ENCODE measurements around the gene PDE3B. TPM values are rescaled to one million over a fixed set of nuclear protein-coding genes. Genes with fewer than 3 reads are reported as not detected.
A peak's percentile ranks its signal among the peaks of the same experiment; 100 is the strongest.

The PDE3B gene
- total RNA-seq, 1 donor from 2014 or later = 14.1 TPM

GRCh38 chr11:14637868-14638409 lies 5.7 kb upstream of the PDE3B start:
- Mint-ChIP-seq H3K27me3 (ENCODE audit: unreplicated experiment) (peaks cover 7% of the 10 kb centered on the region), H3K4me3 (ENCODE audit: unreplicated experiment) (no peak overlapping the region), H3K9me3 (ENCODE audit: unreplicated experiment) (peaks cover 2% of the 10 kb centered on the region), H3K27ac (ENCODE audit: unreplicated experiment) (no peak overlapping the region), H3K36me3 (ENCODE audit: unreplicated experiment) (peaks cover 4% of the 10 kb centered on the region), H3K4me1 (ENCODE audit: low read depth, unreplicated experiment) (no peaks in the 10 kb centered on the region)
- no peak for TF ChIP-seq CTCF (IDR thresholded peaks at IDR 0.05; ENCODE audit: partially characterized antibody, unreplicated experiment)
- no peak for DNase-seq

- no peak for TF ChIP-seq CTCF (IDR thresholded peaks at IDR 0.05; ENCODE audit: partially characterized antibody, unreplicated experiment)
- H3K36me3 Mint-ChIP-seq (ENCODE audit: unreplicated experiment) = peaks cover 4% of the 10 kb centered on the region
- DNase-seq = no peak
- no peak overlapping the region for H3K4me3 Mint-ChIP-seq (ENCODE audit: unreplicated experiment)
- H3K27me3 Mint-ChIP-seq (ENCODE audit: unreplicated experiment) = peaks cover 7% of the 10 kb centered on the region
- no peaks in the 10 kb centered on the region for H3K4me1 Mint-ChIP-seq (ENCODE audit: low read depth, unreplicated experiment)
- H3K27ac Mint-ChIP-seq (ENCODE audit: unreplicated experiment) = no peak overlapping the region
- peaks cover 2% of the 10 kb centered on the region for H3K9me3 Mint-ChIP-seq (ENCODE audit: unreplicated experiment)
Measured at GRCh38 chr11:14638561-14638960, 5.0 kb upstream of the PDE3B start.

GRCh38 chr11:14641801-14642200 lies 1.8 kb upstream of the PDE3B start:
- TF ChIP-seq CTCF (IDR thresholded peaks at IDR 0.05; ENCODE audit: partially characterized antibody, unreplicated experiment) = no peak
- no peak overlapping the region for H3K27ac Mint-ChIP-seq (ENCODE audit: unreplicated experiment)
- no peak overlapping the region for H3K4me3 Mint-ChIP-seq (ENCODE audit: unreplicated experiment)
- DNase-seq = no peak
- peaks cover 5% of the 10 kb centered on the region for H3K27me3 Mint-ChIP-seq (ENCODE audit: unreplicated experiment)
- H3K9me3 Mint-ChIP-seq (ENCODE audit: unreplicated experiment) = peaks cover 2% of the 10 kb centered on the region
- H3K36me3 Mint-ChIP-seq (ENCODE audit: unreplicated experiment) = peaks cover 4% of the 10 kb centered on the region
- H3K4me1 Mint-ChIP-seq (ENCODE audit: low read depth, unreplicated experiment) = peaks cover 5% of the 10 kb centered on the region

- Mint-ChIP-seq H3K4me3 (ENCODE audit: unreplicated experiment) (peak overlapping the region; percentile 69), H3K36me3 (ENCODE audit: unreplicated experiment) (peaks cover 4% of the 10 kb centered on the region)
Measured at GRCh38 chr11:14642453-14642852, 1.2 kb upstream of the PDE3B start.

More at GRCh38 chr11:14642453-14642852, 1.2 kb upstream of the PDE3B start:
- Mint-ChIP-seq H3K9me3 (ENCODE audit: unreplicated experiment) (peaks cover 2% of the 10 kb centered on the region), H3K27me3 (ENCODE audit: unreplicated experiment) (peaks cover 5% of the 10 kb centered on the region), H3K4me1 (ENCODE audit: low read depth, unreplicated experiment) (peaks cover 5% of the 10 kb centered on the region), H3K27ac (ENCODE audit: unreplicated experiment) (no peak overlapping the region)
- DNase-seq = no peak
- TF ChIP-seq CTCF (IDR thresholded peaks at IDR 0.05; ENCODE audit: partially characterized antibody, unreplicated experiment) = no peak
